ENCODE measurements around the gene MYOCOS.

DNA sequence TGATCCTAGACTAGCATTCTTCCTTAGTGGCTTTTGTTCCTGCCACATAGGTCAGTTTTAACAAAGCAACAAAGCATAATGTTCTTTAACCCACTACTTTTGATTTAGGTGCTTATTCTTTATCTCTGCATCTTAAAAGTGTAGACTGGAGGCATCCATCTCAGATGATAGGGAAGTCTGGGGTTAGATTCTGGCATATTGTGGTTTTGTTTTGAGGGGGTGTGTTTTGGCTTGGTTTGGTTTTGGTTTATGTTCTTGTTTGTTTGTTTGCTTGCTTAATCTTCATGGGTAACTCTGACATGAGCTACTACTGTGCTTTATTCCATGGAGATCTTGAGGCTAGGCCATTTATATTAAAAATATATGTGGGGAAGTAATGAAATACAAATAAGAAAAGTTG is 40.3 kb upstream of the MYOCOS start:
- TF ChIP-seq, protein P1, sequence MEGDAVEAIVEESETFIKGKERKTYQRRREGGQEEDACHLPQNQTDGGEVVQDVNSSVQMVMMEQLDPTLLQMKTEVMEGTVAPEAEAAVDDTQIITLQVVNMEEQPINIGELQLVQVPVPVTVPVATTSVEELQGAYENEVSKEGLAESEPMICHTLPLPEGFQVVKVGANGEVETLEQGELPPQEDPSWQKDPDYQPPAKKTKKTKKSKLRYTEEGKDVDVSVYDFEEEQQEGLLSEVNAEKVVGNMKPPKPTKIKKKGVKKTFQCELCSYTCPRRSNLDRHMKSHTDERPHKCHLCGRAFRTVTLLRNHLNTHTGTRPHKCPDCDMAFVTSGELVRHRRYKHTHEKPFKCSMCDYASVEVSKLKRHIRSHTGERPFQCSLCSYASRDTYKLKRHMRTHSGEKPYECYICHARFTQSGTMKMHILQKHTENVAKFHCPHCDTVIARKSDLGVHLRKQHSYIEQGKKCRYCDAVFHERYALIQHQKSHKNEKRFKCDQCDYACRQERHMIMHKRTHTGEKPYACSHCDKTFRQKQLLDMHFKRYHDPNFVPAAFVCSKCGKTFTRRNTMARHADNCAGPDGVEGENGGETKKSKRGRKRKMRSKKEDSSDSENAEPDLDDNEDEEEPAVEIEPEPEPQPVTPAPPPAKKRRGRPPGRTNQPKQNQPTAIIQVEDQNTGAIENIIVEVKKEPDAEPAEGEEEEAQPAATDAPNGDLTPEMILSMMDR (IDR thresholded peaks at IDR 0.05): no peak
- TF ChIP-seq POLR2A (IDR thresholded peaks at IDR 0.05): no peak
